ENCODE measurements around the gene LILRB3.
"Not testable (repeated sequence)": the region's sequence is repeated elsewhere in the genome, so short reads cannot be mapped to it uniquely, and the experiment has no call there.

The LILRB3 gene

DNA sequence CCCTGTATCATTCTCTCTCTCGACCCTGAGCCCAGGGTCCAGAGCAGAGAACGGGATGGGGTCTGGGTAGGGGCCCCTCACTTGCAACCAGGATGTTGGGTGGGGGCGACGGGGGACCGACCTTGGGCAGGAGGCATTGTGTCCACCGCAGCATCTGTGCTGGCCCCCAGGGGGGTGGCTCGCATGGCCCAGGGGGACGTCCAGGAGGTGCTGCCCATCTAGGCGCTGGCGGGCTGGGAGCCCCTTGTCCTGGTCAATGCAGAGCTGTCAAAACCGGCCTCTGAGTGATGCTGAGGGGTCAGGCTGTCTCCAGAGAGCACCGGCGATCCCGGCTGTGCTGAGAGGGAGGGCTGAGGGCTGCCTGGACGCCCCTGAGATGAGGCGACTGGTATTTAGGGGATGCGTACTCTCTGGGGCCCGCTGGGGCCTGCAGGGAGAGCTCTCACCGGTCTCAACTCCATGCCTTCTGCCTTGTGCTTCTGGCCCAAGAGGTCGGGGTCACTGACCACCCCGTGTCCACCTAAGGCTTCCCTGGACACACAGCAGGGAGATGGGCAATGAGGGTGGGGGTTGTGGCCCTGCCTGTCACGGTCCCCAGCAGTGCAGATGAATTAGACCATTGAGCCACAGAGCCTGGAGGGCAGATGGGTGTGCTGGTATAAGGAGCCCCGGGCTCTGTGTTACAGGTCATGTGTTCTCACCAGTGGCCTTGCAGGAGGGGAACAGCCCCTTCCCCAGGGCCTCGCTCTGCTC lies 13.6 kb downstream of the LILRB3 start:
- no peak for DNase-seq

GRCh38 chr19:54208784-54209057 lies 14.1 kb downstream of the LILRB3 start:
- DNase-seq: no peak

- DNase-seq: peak; percentile 98 to 100
These were observed 14.6 kb downstream of the LILRB3 start for GRCh38 chr19:54207983-54208783.

DNA sequence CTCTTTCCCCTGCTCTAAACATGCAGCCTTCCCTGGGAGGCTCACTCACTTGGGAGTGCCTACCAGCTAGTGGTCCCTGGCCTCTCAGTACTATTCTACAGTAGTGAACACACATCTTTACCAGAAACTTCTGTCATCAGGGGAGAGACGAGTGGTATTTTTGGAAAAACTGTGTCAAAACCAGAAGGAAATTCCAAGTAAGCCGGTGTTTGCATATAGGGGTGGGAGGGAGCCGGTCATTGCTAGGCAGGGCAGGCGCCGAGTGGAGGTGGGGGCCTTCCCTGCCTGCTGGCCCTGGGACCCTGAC lies 15.2 kb downstream of the LILRB3 start:
- DNase-seq: peak in 1 of 2 donors; percentile 89

DNA sequence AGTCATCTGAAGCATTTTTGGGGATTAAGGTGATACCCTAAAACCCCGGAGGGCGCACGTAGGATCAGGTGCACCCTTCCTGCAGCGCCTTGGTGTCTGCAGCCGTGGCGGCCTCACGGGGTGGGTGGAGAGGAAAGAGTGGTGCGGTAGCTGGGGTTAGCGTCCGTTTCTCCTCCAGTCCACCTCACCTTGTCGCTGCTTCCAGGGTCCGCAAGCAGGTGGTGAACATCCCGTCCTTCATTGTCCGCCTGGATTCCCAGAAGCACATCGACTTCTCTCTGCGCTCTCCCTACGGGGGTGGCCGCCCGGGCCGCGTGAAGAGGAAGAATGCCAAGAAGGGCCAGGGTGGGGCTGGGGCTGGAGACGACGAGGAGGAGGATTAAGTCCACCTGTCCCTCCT lies 15.6 kb downstream of the LILRB3 start:
- DNase-seq: not testable (repeated sequence)

GRCh38 chr19:54206831-54207177 lies 16.0 kb downstream of the LILRB3 start:
- DNase-seq: no peak

GRCh38 chr19:54206030-54206830 lies 16.6 kb downstream of the LILRB3 start:
- peak; percentile 74 to 75 for DNase-seq

DNA sequence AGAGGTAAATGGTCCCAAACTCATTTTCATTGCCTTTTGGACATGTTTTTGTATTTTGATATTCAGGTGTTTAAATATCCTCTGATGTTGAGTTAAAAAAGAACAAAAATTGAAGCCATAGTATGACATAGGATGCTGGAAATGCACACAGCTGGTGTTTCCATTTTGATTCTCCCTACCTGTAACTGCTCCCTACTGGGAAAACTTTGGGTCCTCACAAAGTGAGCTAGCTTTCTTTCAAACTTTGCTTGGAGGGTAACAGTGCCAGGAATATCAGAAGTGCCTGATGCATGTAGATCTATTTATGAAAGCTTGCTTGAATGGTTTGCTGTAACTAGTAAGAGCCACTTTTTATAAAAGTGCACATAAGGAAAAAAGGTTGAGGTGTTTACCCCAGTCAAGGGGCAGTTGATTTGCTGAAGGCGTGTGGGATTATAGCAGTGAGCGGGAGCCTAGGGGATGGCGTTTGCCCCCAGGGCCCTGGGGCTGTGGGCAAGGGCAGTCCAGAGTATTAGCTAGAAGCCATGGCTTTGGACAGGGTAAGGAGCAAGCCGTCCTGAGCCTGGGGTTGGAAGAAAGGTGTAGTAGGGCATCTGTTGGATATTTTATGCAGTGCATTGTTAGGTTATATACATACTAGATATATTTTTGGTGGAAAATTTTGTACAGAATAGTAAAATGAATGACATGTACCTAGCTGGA lies 17.9 kb downstream of the LILRB3 start:
- no peak for DNase-seq

DNA sequence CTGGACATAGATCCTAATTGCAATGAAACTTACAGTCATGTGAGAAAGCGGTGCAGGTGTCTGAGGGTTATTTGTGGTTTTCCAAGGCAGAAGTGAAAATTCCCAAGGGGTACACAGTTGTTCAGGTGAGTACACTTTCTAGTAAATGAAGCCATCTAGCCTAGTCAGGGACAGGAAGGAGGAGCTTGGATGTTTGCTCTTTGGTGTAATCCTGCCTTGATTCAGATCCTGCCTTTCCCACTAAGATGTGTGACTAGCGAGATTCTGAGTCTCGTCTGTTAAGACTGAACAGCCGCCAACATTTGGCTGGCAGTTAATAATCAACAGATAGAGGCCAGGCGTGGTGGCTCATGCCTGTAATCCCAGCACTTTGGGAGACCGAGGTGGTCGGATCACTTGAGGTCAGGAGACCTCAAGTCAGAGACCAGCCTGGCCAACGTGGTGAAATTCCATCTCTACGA lies 19.6 kb downstream of the LILRB3 start:
- no peak for DNase-seq

DNA sequence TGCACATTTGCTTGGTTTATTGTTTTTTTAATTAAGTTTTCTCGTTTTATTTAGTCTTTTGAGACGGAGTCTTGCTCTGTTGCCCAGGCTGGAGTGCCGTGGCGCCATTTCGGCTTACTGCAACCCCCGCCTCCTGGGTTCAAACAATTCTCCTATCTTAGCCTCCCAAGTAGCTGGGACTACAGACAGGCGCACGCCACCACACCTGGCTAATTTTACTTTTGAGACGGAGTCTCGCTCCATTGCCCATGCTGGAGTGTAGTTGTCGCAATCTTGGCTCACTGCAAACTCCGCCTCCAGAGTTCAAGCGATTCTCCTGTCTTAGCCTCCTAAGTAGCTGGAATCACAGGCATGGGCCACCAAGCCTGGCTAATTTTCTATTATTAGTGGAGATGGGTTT lies 20.8 kb downstream of the LILRB3 start:
- no peak for DNase-seq

DNA sequence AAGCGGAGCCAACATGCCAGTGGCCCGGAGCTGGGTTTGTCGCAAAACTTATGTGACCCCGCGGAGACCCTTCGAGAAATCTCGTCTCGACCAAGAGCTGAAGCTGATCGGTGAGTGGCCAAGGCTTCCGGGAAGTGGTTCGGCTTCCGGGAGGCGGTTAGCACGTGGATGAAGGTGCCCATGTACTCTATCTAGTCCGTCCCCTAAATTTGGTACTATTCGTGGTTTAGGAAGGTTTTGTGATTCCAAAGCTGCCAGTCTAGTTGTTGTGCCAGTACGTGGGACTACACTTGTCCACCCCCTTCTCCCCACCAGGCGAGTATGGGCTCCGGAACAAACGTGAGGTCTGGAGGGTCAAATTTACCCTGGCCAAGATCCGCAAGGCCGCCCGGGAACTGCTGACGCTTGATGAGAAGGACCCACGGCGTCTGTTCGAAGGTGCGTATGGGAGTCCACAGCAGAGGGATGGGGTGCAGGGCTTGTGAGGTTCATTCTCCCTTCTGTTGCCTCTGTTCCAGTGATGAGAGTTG lies 21.6 kb downstream of the LILRB3 start:
- no peak for DNase-seq

DNA sequence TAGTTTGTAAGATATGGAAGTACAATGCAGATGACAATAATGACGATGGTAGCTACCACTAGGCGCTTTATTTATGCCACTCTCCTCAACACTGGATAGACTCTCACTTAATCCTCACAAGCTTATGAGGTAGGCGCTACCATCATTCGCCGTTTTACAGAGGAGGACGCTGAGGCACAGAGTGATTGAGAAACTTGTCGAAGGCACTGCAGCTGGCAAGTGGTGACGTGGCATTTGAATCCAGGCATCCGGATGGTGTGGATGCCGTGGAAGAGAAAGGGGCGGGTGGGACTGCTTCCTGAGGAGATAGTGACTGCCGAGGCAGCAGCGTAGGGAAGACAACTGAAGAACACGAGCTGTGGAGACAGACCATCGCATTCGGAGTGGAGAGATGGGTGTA lies 23.4 kb downstream of the LILRB3 start:
- no peak for DNase-seq

DNA sequence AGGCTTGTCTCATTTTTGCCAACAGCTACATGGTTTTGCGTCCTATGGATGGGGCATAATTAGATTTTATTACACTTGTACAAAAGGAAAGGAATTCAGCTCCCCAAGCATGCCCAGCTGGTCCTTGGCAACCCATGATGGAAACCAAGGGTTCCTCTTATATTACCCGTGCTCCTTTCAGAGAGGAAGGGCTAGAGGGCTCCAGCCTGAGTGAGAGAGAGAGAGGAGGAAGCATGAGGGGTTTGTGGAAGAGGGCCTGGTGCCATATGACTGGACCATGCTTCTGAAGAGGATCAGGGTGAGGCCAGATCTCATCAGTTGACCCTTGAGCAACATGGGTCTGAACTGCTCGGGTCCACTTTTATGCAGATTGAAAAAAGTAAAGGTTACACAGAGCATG lies 25.7 kb downstream of the LILRB3 start:
- peak in 1 of 2 donors; percentile 34 for DNase-seq

DNA sequence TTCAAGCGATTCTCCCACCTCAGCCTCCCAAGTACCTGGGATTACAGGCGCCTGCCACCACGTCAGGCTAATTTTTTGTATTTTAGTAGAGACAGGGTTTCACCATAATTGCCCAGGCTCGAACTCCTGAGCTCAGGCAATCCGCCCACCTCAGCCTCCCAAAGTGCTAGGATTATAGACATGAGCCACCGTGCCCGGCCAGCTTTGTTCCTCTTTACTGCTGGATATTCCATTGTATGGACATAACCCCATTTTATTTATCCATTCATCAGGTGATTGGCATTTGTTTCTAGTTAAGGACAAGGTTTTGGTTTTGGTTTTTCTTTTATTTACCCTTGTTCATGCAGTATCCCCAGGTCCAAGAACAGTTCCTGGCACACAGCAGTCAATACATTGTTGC lies 26.3 kb downstream of the LILRB3 start:
- peak in 1 of 2 donors; percentile 75 for DNase-seq

DNA sequence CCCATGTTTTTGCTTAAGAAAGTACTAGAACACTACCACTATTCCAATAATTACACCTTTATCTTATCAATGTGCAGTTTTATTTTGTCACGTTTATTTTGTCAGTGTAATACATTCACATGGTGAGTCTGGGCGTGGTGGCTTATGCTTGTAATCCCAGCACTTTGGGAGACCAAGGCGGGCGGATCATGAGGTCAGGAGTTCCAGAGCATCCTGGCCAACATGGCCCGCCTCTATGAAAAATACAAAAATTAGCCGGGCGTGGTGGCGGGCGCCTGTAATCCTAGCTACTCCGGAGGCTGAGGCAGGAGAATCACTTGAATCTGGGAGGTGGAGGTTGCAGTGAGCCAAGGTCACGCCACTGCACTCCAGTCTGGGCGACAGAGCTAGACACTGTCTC lies 28.3 kb downstream of the LILRB3 start:
- DNase-seq: not testable (repeated sequence)

GRCh38 chr19:54193011-54193410 lies 29.8 kb downstream of the LILRB3 start:
- DNase-seq: no peak

DNA sequence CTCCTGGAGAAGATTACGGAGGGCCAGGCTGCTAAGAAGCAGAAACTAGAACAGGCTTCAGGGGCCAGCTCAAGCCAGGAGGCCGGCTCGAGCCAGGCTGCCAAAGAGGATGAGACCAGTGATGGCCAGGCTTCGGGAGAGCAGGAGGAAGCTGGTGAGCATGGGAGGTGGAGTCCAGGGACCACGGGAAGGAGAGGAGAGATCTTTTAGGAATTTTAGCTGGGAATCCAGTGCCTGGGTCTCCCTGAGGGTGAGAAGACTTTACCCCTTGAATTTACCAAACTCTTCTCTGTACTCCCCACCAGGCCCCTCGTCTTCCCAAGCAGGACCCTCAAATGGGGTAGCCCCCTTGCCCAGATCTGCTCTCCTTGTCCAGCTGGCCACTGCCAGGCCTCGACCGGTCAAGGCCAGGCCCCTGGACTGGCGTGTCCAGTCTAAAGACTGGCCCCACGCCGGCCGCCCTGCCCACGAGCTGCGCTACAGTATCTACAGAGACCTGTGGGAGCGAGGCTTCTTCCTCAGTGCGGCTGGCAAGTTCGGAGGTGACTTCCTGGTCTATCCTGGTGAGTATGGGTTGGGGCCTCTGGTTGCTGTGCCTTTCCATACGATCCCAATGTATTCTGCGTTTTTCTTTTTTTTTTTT lies 30.9 kb downstream of the LILRB3 start:
- DNase-seq: no peak

- DNase-seq: peak; percentile 71 to 87
These were observed 31.6 kb downstream of the LILRB3 start, which contains the start of gene TSEN34 for GRCh38 chr19:54191011-54191810. Gene TSEN34, plus strand, starts transcription at chr19:54191308. Its CDS starts 57 bp downstream, at chr19:54191365.

DNA sequence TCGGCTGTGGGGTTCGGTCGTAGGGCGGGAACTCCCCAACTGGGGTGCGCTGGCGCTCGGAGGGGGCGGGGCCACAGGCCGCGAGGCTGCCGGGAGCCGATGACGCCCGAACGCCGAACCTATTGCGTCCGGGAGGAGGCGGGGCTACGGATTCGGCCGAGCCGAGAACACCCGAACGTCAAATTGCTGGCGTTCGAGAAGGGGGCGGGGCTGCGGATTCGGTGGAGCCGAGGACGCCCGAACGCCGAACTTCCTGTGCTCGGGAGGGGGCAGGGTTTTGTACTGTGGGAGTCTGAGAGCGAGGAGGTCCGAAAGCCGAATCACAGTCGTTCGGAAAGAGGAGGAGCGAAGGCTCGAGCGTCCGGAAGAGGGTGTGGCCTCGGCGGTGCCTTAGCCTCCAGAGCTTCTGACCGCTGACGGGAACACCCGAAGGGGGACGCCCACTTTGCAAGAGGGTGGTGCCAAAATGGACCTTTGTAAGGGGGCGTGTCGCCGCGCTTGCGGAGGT lies 32.2 kb downstream of the LILRB3 start:
- DNase-seq: peak; percentile 99

GRCh38 chr19:54189735-54190502 lies 32.9 kb downstream of the LILRB3 start:
- peak; percentile 100 for DNase-seq
